CD4-positive, alpha-beta memory T cell (primary cell): ENCODE results near the gene ALOX12B. TPM values are rescaled to one million over a fixed set of nuclear protein-coding genes. Genes with fewer than 3 reads are reported as not detected.
"Not testable (repeated sequence)": the region's sequence is repeated elsewhere in the genome, so short reads cannot be mapped to it uniquely, and the experiment has no call there.

Experiments used
- CTCF ChIA-PET: fragments of 350-600 bp; sonication (Branson Sonifier 250); formaldehyde crosslinking; loops from one replicate; lab custom pipeline; 2021; ENCODE audit warnings: inconsistent platforms; ENCODE audit not compliant: partially characterized antibody; lab: Charles Lee
- POLR2A ChIA-PET: fragments of 350-600 bp; sonication (Branson Sonifier 250); formaldehyde crosslinking; loops from one replicate; lab custom pipeline; 2021; ENCODE audit not compliant: partially characterized antibody; lab: Charles Lee
- DNase-seq, 5 donors: peaks; one replicate each; pipeline versions ENCODE4 v3.0.0 to v3.0.0-alpha.2; 2020 to 2022; ENCODE audit warnings: mixed read lengths in 1 of 5
- H3K27ac ChIP-seq: one replicate; pipeline ENCODE4 v1.7.0; 2013; ENCODE audit warnings: low read depth, low read length
- H3K27me3 ChIP-seq: 2 replicates; pipeline ENCODE4 v1.7.0; 2013; ENCODE audit warnings: mild to moderate bottlenecking, low read length, moderate library complexity; ENCODE audit not compliant: insufficient read depth
- H3K36me3 ChIP-seq: 2 replicates; pipeline ENCODE4 v1.7.0; 2013; ENCODE audit warnings: mild to moderate bottlenecking, low read length, moderate library complexity; ENCODE audit not compliant: insufficient read depth
- H3K4me1 ChIP-seq: 2 replicates; pipeline ENCODE4 v1.7.0; 2013; ENCODE audit warnings: mild to moderate bottlenecking, low read length, moderate library complexity; ENCODE audit not compliant: insufficient read depth
- H3K4me3 ChIP-seq, 2 donors: one replicate each; pipeline ENCODE4 v1.7.0; 2013; ENCODE audit warnings: low read length in 2 of 2, mild to moderate bottlenecking in 1 of 2
- H3K9me3 ChIP-seq, 2 donors: one replicate each; pipeline ENCODE4 v1.7.0; 2013; ENCODE audit warnings: low read length in 2 of 2, control low read depth in 1 of 2; ENCODE audit not compliant: control insufficient read depth in 1 of 2
- H3K27ac Mint-ChIP-seq, 7 donors: one replicate each; pipeline ENCODE4 v1.8.0; 2020 to 2021; ENCODE audit warnings: mixed read lengths in 7 of 7, mild to moderate bottlenecking in 6 of 7, inconsistent platforms in 3 of 7, moderate library complexity in 3 of 7
- H3K27me3 Mint-ChIP-seq, 2 donors: one replicate each; pipeline ENCODE4 v1.8.0; 2020 to 2021; ENCODE audit warnings: mixed read lengths in 2 of 2
- H3K36me3 Mint-ChIP-seq, 2 donors: one replicate each; pipeline ENCODE4 v1.8.0; 2020 to 2021; ENCODE audit warnings: mixed read lengths in 2 of 2, inconsistent platforms in 1 of 2, mild to moderate bottlenecking in 1 of 2
- H3K4me1 Mint-ChIP-seq, 4 donors: one replicate each; pipeline ENCODE4 v1.8.0; 2020 to 2021; ENCODE audit warnings: mixed read lengths in 4 of 4, mild to moderate bottlenecking in 1 of 4
- H3K4me3 Mint-ChIP-seq, 8 donors: one replicate each; pipeline ENCODE4 v1.8.0; 2020 to 2021; ENCODE audit warnings: mixed read lengths in 8 of 8, mild to moderate bottlenecking in 7 of 8, moderate library complexity in 6 of 8, inconsistent platforms in 3 of 8
- H3K9me3 Mint-ChIP-seq, 8 donors: one replicate each; pipeline ENCODE4 v1.8.0; 2020 to 2021; ENCODE audit warnings: mixed read lengths in 8 of 8, mild to moderate bottlenecking in 5 of 8, inconsistent platforms in 3 of 8, moderate library complexity in 1 of 8
- intact Hi-C: fragments of 100-400 bp; cut with micrococcal nuclease; formaldehyde crosslinking; loops from one replicate; pipeline ENCODE4 v1.15.1; 2023
- polyA plus RNA-seq, 2 donors: library from polyadenylated mRNA; unstranded; fragments of 300-500 nt; fragmentation: Illumina TruSeq; gene quantifications; one replicate each; pipeline ENCODE4 v1.2.3, GENCODE V29; 2021
- total RNA-seq, 2 experiments: library from RNA; stranded (reverse); gene quantifications; one replicate each; pipeline ENCODE4 v1.2.3, GENCODE V29; 2021

Gene ALOX12B
- total and polyA plus RNA-seq, 4 experiments from 2014 or later = 0.44 to 0.79 TPM; not detected in 2

- H3K36me3 ChIP-seq = no peaks in the 10 kb centered on the region
- peaks cover 0 to 6% of the 10 kb centered on the region in 2 donors for H3K27me3 Mint-ChIP-seq
- peaks cover 3% of the 10 kb centered on the region for H3K27me3 ChIP-seq
- H3K9me3 Mint-ChIP-seq = no peaks in the 10 kb centered on the region
- ChIA-PET CTCF (interaction anchor here (0.7 to 3.5 kb wide), 23 partner anchors 9 to 255 kb away, joined by 3 to 34 read pairs (median 4); partner anchors contain the start of genes ALOXE3, CNTROB and TRAPPC1), POLR2A (interaction anchor here (0.6 to 1.6 kb wide), 11 partner anchors 9 to 215 kb away, joined by 3 to 13 read pairs (median 3); partner anchors contain the start of genes ALOXE3, CNTROB and SLC25A35)
- intact Hi-C loops = loop anchor here (1.0 to 2.0 kb wide), 4 partner anchors 15 to 39 kb away; partner anchors contain the start of gene ALOXE3
- H3K27ac ChIP-seq = peak overlapping the region; percentile 63
- no peaks in the 10 kb centered on the region for H3K9me3 ChIP-seq
- H3K4me1 ChIP-seq = peaks cover 14% of the 10 kb centered on the region
- no peaks in the 10 kb centered on the region for H3K36me3 Mint-ChIP-seq
- H3K4me3 Mint-ChIP-seq = peak overlapping the region; percentile 86 to 93 (median 89)
- DNase-seq = peak; percentile 76 to 84 (median 77)
- peak overlapping the region; percentile 46 to 95 (median 86) for H3K27ac Mint-ChIP-seq
- peak overlapping the region in 1 of 2 donors; percentile 70 for H3K4me3 ChIP-seq
- H3K4me1 Mint-ChIP-seq = peaks cover 7 to 16% (median 12%) of the 10 kb centered on the region in 4 donors
Observed at GRCh38 chr17:8079291-8080207, 8.0 kb downstream of the ALOX12B start.

- H3K36me3 Mint-ChIP-seq, H3K9me3 ChIP-seq, POLR2A ChIA-PET, DNase-seq, H3K36me3 ChIP-seq, H3K27ac Mint-ChIP-seq, H3K9me3 Mint-ChIP-seq, H3K27ac ChIP-seq, H3K4me3 ChIP-seq: not testable (repeated sequence)
- Mint-ChIP-seq H3K4me1 (peaks cover 17 to 32% (median 25%) of the 10 kb centered on the region in 4 donors), H3K27me3 (peaks cover 7 to 13% of the 10 kb centered on the region in 2 donors), H3K4me3 (peak overlapping the region in 2 of 8 donors; percentile 44 to 70)
- intact Hi-C loops = loop anchor here (2.0 kb wide), 1 partner anchor 17 kb away; no protein-coding TSS in a partner anchor
- Histone ChIP-seq H3K4me1 (peaks cover 26% of the 10 kb centered on the region), H3K27me3 (peaks cover 12% of the 10 kb centered on the region)
- CTCF ChIA-PET = interaction anchor here (0.7 to 3.5 kb wide), 3 partner anchors 17 to 79 kb away, joined by 3 to 34 read pairs (median 29); partner anchors contain the start of gene ALOXE3
Observed at GRCh38 chr17:8077939-8078338, 9.6 kb downstream of the ALOX12B start.

- H3K27me3 Mint-ChIP-seq = peaks cover 10 to 15% of the 10 kb centered on the region in 2 donors
- DNase-seq = no peak
- CTCF ChIA-PET = interaction anchor here (1.0 to 9.9 kb wide), 4 partner anchors 16 to 87 kb away, joined by 5 to 147 read pairs (median 27); no protein-coding TSS in a partner anchor
- Histone ChIP-seq H3K9me3 (no peaks in the 10 kb centered on the region), H3K27me3 (peaks cover 19% of the 10 kb centered on the region), H3K27ac (no peak overlapping the region), H3K36me3 (no peaks in the 10 kb centered on the region), H3K4me1 (peaks cover 37% of the 10 kb centered on the region), H3K4me3 (no peak overlapping the region)
- peaks cover 21 to 43% (median 34%) of the 10 kb centered on the region in 4 donors for H3K4me1 Mint-ChIP-seq
- intact Hi-C loops = no loop called here
- POLR2A ChIA-PET = interaction anchor here (0.6 to 1.0 kb wide), 3 partner anchors 33 to 240 kb away, joined by 3 to 5 read pairs (median 3); no protein-coding TSS in a partner anchor
- H3K36me3 Mint-ChIP-seq = no peaks in the 10 kb centered on the region
- no peaks in the 10 kb centered on the region for H3K9me3 Mint-ChIP-seq
- H3K4me3 Mint-ChIP-seq = no peak overlapping the region
- peak overlapping the region in 2 of 7 donors; percentile 8 to 51 for H3K27ac Mint-ChIP-seq
Observed at GRCh38 chr17:8076502-8077266, 10.8 kb downstream of the ALOX12B start.

- Mint-ChIP-seq H3K27ac (no peak overlapping the region), H3K27me3 (peaks cover 12 to 15% of the 10 kb centered on the region in 2 donors), H3K4me1 (peaks cover 18 to 43% (median 34%) of the 10 kb centered on the region in 4 donors), H3K36me3 (no peaks in the 10 kb centered on the region), H3K4me3 (no peak overlapping the region), H3K9me3 (no peaks in the 10 kb centered on the region)
- DNase-seq = no peak
- Histone ChIP-seq H3K9me3 (no peaks in the 10 kb centered on the region), H3K36me3 (no peaks in the 10 kb centered on the region), H3K27ac (no peak overlapping the region), H3K4me3 (no peak overlapping the region), H3K27me3 (peaks cover 24% of the 10 kb centered on the region), H3K4me1 (peaks cover 37% of the 10 kb centered on the region)
- intact Hi-C loops = no loop called here
- ChIA-PET CTCF (interaction anchor here (1.3 to 9.9 kb wide), 5 partner anchors 12 to 44 kb away, joined by 6 to 147 read pairs (median 17); partner anchors contain the start of genes ALOX12B and ALOXE3), POLR2A (interaction anchor here (0.6 to 2.8 kb wide), 3 partner anchors 34 to 241 kb away, joined by 3 to 9 read pairs (median 3); no protein-coding TSS in a partner anchor)
Observed at GRCh38 chr17:8075574-8076342, 11.8 kb downstream of the ALOX12B start.

- peak overlapping the region in 1 of 8 donors; percentile 52 for H3K4me3 Mint-ChIP-seq
Observed at GRCh38 chr17:8075081-8075480, 12.4 kb downstream of the ALOX12B start.

GRCh38 chr17:8074554-8074953 lies 13.0 kb downstream of the ALOX12B start:
- H3K36me3 ChIP-seq = no peaks in the 10 kb centered on the region
- H3K27ac ChIP-seq = no peak overlapping the region
- H3K4me1 ChIP-seq = peaks cover 31% of the 10 kb centered on the region
- peaks cover 18 to 35% (median 27%) of the 10 kb centered on the region in 4 donors for H3K4me1 Mint-ChIP-seq
- no peaks in the 10 kb centered on the region for H3K36me3 Mint-ChIP-seq
- DNase-seq = no peak
- H3K9me3 Mint-ChIP-seq = no peaks in the 10 kb centered on the region
- peak overlapping the region in 4 of 8 donors; percentile 8 to 52 (median 38) for H3K4me3 Mint-ChIP-seq
- peaks cover 24% of the 10 kb centered on the region for H3K27me3 ChIP-seq
- H3K27me3 Mint-ChIP-seq = peaks cover 12 to 18% of the 10 kb centered on the region in 2 donors
- no peak overlapping the region for H3K4me3 ChIP-seq
- ChIA-PET CTCF (interaction anchor here (0.8 to 9.9 kb wide), 17 partner anchors 9 to 226 kb away, joined by 3 to 147 read pairs (median 9); partner anchors contain the start of genes ALOX12B, ALOXE3, CNTROB and RNF227), POLR2A (interaction anchor here (1.5 to 2.8 kb wide), 2 partner anchors 36 to 45 kb away, joined by 6 to 9 read pairs; partner anchors contain the start of gene ALOXE3)
- intact Hi-C loops = loop anchor here (5.0 kb wide), 1 partner anchor 223 kb away; the partner anchor contains the start of gene SLC25A35
- H3K9me3 ChIP-seq = no peaks in the 10 kb centered on the region
- H3K27ac Mint-ChIP-seq = peak overlapping the region in 2 of 7 donors; percentile 38 to 79

More at GRCh38 chr17:8075081-8075480, 12.4 kb downstream of the ALOX12B start:
- Histone ChIP-seq H3K9me3 (no peaks in the 10 kb centered on the region), H3K27ac (no peak overlapping the region), H3K4me3 (no peak overlapping the region), H3K27me3 (peaks cover 24% of the 10 kb centered on the region), H3K4me1 (peaks cover 32% of the 10 kb centered on the region), H3K36me3 (no peaks in the 10 kb centered on the region)
- ChIA-PET CTCF (interaction anchor here (0.8 to 9.9 kb wide), 13 partner anchors 8 to 226 kb away, joined by 3 to 147 read pairs (median 15); partner anchors contain the start of genes ALOX12B, ALOXE3, CNTROB and RNF227), POLR2A (interaction anchor here (1.5 to 2.8 kb wide), 2 partner anchors 35 to 44 kb away, joined by 6 to 9 read pairs; partner anchors contain the start of gene ALOXE3)
- DNase-seq = no peak
- Mint-ChIP-seq H3K27me3 (peaks cover 12 to 18% of the 10 kb centered on the region in 2 donors), H3K4me1 (peaks cover 18 to 40% (median 31%) of the 10 kb centered on the region in 4 donors), H3K9me3 (no peaks in the 10 kb centered on the region), H3K27ac (no peak overlapping the region), H3K36me3 (no peaks in the 10 kb centered on the region)
- intact Hi-C loops = no loop called here
